ENCODE results near the gene UBAC2. TPM values are rescaled to one million over a fixed set of nuclear protein-coding genes. Genes with fewer than 3 reads are reported as not detected.
A peak's percentile ranks its signal among the peaks of the same experiment; 100 is the strongest.

The UBAC2 gene
- polyA plus RNA-seq, 1 experiment: 71.4 TPM

GRCh38 chr13:99329477-99329876, 128.8 kb downstream of the UBAC2 start:
- no peaks in the 10 kb centered on the region for H3K27me3 ChIP-seq (ENCODE audit: control insufficient read depth, insufficient read depth, low read length)
- H3K27ac ChIP-seq (ENCODE audit: low read depth, low read length): peak overlapping the region; percentile 4
- no peak for TF ChIP-seq CTCF (IDR thresholded peaks at IDR 0.05; ENCODE audit: low read depth, low read length)
- ChIA-PET POLR2A (no interaction called here), CTCF (interaction anchor here (0.8 kb wide), 1 partner anchor 60 kb away, joined by 4 read pairs; no protein-coding TSS in a partner anchor)
- H3K9me3 ChIP-seq (ENCODE audit: control insufficient read depth, insufficient read depth, low read length): no peaks in the 10 kb centered on the region; the same call in 1 of the 2 replicates
- DNase-seq (ENCODE audit: low read depth, low spot score): no peak
- no peak overlapping the region for H3K4me3 ChIP-seq (ENCODE audit: low read depth, low read length)

- CTCF ChIA-PET: interaction anchor here (0.9 to 2.2 kb wide), 3 partner anchors 16 to 106 kb away, joined by 3 to 13 read pairs (median 3); no protein-coding TSS in a partner anchor
- no peaks in the 10 kb centered on the region; the same call in 1 of the 2 replicates for H3K9me3 ChIP-seq (ENCODE audit: control insufficient read depth, insufficient read depth, low read length)
- no peaks in the 10 kb centered on the region for H3K27me3 ChIP-seq (ENCODE audit: control insufficient read depth, insufficient read depth, low read length)
- POLR2A ChIA-PET: no interaction called here
- no peak overlapping the region for H3K4me3 ChIP-seq (ENCODE audit: low read depth, low read length)
- DNase-seq (ENCODE audit: low read depth, low spot score): no peak
- H3K27ac ChIP-seq (ENCODE audit: low read depth, low read length): no peak overlapping the region
- TF ChIP-seq CTCF (IDR thresholded peaks at IDR 0.05; ENCODE audit: low read depth, low read length): no peak
Observed at GRCh38 chr13:99330942-99331341, 130.3 kb downstream of the UBAC2 start.

GRCh38 chr13:99331881-99332293, 131.2 kb downstream of the UBAC2 start:
- ChIA-PET CTCF (interaction anchor here (0.5 to 2.2 kb wide), 2 partner anchors 105 to 202 kb away, joined by 3 to 13 read pairs; no protein-coding TSS in a partner anchor), POLR2A (no interaction called here)
- no peak for TF ChIP-seq CTCF (IDR thresholded peaks at IDR 0.05; ENCODE audit: low read depth, low read length)
- Histone ChIP-seq H3K9me3 (ENCODE audit: control insufficient read depth, insufficient read depth, low read length) (no peaks in the 10 kb centered on the region; the same call in 1 of the 2 replicates), H3K27ac (ENCODE audit: low read depth, low read length) (no peak overlapping the region), H3K27me3 (ENCODE audit: control insufficient read depth, insufficient read depth, low read length) (no peaks in the 10 kb centered on the region), H3K4me3 (ENCODE audit: low read depth, low read length) (no peak overlapping the region)
- no peak for DNase-seq (ENCODE audit: low read depth, low spot score)

- H3K4me3 ChIP-seq (ENCODE audit: low read depth, low read length): no peak overlapping the region
- H3K27me3 ChIP-seq (ENCODE audit: control insufficient read depth, insufficient read depth, low read length): no peaks in the 10 kb centered on the region
- DNase-seq (ENCODE audit: low read depth, low spot score): no peak
- ChIA-PET POLR2A (no interaction called here), CTCF (interaction anchor here (0.5 kb wide), 1 partner anchor 202 kb away, joined by 3 read pairs; no protein-coding TSS in a partner anchor)
- H3K9me3 ChIP-seq (ENCODE audit: control insufficient read depth, insufficient read depth, low read length): no peaks in the 10 kb centered on the region; the same call in 1 of the 2 replicates
- no peak overlapping the region for H3K27ac ChIP-seq (ENCODE audit: low read depth, low read length)
- no peak for TF ChIP-seq CTCF (IDR thresholded peaks at IDR 0.05; ENCODE audit: low read depth, low read length)
Observed at GRCh38 chr13:99332456-99332855, 131.8 kb downstream of the UBAC2 start.

GRCh38 chr13:99334221-99334620, 133.6 kb downstream of the UBAC2 start:
- no peak overlapping the region for H3K4me3 ChIP-seq (ENCODE audit: low read depth, low read length)
- no peak for TF ChIP-seq CTCF (IDR thresholded peaks at IDR 0.05; ENCODE audit: low read depth, low read length)
- DNase-seq (ENCODE audit: low read depth, low spot score): no peak
- CTCF ChIA-PET: interaction anchor here (0.9 to 2.0 kb wide), 3 partner anchors 18 to 102 kb away, joined by 3 to 9 read pairs (median 4); no protein-coding TSS in a partner anchor
- no peaks in the 10 kb centered on the region; the same call in 1 of the 2 replicates for H3K9me3 ChIP-seq (ENCODE audit: control insufficient read depth, insufficient read depth, low read length)
- no peaks in the 10 kb centered on the region for H3K27me3 ChIP-seq (ENCODE audit: control insufficient read depth, insufficient read depth, low read length)
- POLR2A ChIA-PET: interaction anchor here (0.5 kb wide), 1 partner anchor 151 kb away, joined by 3 read pairs; no protein-coding TSS in a partner anchor
- no peak overlapping the region for H3K27ac ChIP-seq (ENCODE audit: low read depth, low read length)

All from AG04450 (cell line).